ENCODE measurements around the gene CAMSAP2.

Gene CAMSAP2

DNA sequence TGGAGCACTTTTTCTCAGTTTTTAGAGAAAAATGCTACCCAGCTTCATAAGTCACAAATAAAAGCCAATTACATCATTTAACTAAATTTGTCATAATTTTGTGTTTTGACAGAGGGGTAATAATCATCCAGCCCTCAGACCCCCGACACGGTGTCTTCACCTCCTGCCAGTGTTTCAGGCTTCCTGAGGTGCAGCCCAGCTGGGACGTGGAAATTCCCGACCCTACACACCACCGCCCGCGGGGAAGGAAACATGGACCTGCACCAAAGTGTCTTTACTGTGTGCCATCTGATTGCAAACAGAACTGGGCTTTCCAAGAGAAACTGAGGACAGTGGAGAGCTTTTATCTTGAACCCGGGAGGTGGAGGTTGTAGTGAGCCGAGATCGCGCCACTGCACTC lies 148.3 kb downstream of the CAMSAP2 start:
- no peak for DNase-seq

DNA sequence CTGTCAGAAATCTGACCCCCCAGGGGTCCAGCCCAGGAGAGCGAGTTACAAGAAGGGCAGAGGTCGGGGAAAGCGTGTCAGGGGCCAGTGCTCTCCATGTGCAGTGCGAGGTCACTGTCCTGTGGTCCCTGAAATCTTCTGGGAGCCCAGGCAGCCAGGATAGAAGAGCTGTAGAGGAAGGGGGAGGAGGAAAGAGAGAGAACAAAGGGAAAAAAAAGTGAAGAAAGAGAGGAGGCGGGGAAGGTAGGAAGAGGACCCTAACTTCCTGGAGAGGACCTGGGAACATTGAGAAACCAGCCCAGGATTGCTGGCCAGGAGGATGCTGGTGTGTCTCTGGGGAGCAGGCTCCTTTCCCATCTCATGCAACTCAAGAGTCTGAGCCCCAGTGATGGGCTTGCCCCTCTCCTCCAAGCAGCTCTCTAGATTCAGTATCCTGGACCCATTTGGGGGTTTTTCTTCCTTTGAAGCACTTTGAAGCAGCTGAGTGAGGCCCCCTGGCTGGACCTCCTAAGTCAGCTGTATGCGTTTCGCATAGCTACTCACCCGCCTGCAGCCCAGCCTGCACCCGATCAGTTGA lies 149.2 kb downstream of the CAMSAP2 start:
- DNase-seq, result no peak

DNA sequence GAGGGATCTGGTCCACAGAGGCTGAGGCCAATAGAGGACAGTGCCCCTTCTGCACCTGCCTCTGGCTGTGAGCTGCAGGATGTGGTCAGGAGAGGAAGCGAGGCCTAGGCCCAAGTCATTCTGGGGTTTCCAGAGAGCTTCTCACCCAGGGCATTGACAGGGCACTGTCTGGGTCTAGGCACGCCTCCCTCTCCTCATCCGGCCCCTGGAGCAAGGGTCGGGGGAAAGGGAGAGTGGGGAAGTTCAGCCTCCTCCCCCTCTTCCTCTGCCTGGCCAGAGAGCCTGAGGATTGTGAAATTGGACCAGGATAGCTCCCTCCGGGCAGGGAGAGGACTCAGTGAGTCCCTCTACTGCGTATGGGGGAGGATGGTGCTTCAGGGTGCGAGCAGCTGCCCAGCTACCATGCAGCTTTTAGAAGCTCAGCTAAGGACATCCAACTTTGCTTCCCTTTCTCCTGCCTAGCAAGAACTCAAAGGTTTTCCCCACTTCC lies 149.7 kb downstream of the CAMSAP2 start:
- peak; percentile 77 for DNase-seq

DNA sequence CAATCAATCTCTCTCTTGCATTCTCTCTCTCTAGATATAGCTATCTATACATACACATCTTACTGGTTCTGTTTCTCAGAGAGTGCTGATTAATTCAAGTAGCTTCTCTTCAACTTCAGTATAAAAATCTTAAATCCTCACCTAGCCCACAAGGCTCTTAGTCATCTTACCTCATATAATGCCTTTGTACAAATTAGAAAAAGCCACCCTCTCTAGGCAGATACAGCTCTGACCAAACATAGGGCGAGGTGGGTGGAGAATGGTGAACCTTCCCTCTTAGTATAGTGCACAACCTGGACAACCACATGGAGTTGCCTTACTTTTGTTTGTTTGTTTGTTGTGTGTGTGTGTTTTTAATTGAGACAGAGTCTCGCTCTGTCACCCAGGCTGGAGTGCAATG lies 150.9 kb downstream of the CAMSAP2 start:
- no peak for DNase-seq

DNA sequence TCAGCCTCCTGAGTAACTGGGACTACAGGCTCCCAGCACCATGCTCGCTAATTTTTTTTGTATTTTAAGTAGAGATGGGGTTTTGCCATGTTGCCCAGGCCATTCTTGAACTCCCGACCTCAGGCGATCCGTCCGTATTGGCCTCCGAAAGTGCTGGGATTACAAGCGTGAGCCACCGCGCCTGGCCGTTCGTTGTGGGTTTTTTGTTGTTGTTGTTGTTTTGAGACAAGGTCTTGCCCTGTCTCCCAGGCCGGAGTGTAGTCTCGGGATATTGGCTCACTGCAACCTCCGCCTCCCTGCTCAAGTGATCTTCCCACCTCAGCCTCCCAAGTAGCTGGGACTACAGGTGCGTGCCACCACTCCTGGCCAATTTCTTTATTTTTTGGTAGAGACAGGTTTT lies 151.3 kb downstream of the CAMSAP2 start:
- no peak for DNase-seq

DNA sequence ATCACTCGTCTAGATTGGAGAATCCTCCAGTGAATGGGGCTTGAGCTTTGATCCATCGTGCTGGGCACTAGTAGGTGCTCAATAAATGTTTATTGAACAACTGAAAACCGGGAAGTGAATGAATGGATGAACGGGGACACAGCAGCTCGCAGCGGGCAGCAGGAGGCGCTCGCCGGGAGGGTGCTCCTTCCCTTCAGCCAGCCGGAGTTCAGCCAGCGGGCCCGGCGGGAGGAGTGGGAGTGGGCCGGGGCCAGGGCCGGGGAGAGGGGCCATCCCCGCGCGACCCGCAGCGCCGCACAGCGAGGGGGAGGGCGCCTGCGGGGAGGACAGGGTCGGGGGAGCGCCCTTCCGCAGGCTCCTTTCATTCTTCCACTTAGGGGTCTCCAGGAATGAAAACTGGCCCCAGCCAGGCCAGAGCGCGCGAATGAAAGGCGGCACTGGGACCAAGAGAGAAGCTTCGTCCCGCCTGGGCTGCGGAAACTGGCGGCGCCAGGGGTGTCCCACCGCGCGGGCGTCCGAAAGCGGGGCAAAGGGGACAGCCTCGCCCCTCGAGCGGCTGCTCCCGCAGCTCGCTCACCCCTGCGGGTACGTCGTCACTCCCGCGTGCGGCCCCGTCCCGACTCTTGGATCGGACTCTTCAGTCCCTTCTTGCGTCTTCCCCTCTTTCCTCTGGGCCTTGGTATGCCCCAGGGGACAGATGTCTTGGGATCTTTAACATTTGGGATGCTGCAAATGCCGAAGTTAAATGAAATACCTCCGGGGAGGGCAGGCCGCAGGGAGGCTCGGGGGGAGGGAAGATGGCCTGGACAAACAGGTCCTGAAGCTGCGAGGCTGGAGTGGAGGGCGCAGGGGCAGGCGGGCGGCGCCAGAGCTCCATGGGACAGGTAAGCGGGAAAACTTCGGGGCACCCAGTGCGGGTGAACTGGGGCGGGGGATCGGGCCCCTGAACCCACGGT lies 152.4 kb downstream of the CAMSAP2 start:
- peak; percentile 18 for DNase-seq

DNA sequence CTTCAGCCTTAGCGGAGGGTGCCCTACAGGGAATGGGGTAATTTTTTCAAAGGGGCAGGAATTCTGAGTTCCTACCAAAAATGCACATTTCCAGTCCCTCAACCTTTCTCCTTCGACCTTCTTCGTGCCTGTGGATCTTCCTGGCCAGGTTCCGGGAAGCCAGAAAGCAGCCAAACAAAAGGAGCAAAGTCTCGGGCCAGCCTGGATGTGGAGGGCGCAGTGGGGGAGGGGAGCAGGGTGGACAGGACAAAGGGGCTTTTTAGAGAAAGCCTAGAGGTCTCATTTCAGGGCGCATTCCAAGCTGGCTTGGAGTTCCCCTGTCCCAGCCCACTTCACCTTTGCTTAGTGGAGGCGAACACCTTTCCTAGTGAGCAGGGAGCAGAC lies 153.1 kb downstream of the CAMSAP2 start:
- DNase-seq, result no peak

DNA sequence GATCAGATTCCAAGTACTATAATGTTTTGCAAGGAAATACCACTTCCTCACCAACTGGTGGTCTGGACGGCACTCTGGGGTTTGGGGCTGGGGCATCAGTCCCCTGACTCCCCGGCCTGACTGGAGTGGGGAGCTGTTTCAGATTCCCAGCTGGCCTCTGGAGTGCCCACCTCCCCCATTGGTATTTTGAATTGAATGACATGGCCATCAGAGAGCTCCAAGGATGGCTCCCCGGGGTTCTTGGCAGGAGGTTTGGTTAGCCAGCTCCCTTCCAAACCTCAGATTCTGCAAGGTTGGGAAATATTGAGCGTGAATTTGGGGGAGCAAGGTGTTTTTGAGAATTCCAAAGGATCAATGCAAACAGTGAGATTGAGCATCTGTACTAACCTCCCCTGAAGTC lies 153.9 kb downstream of the CAMSAP2 start:
- DNase-seq, result no peak

DNA sequence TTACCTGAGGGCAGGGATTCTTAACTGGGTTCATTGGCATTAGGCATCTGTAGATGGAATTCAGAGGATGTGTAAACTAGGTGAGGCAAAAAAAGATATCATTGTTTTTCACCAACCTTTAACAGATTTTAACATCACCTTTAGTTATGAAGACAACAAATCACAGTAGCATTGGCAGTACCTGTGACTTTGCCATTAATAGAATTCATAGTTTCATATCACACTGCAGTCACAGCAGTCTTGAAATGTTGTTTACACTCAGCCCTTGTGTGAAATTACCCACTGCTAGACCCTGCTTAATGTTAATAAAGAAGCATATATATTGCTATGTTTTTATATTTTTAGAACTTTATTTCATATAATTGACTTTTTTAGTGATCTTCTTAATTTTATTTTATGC lies 154.3 kb downstream of the CAMSAP2 start:
- no peak for DNase-seq

DNA sequence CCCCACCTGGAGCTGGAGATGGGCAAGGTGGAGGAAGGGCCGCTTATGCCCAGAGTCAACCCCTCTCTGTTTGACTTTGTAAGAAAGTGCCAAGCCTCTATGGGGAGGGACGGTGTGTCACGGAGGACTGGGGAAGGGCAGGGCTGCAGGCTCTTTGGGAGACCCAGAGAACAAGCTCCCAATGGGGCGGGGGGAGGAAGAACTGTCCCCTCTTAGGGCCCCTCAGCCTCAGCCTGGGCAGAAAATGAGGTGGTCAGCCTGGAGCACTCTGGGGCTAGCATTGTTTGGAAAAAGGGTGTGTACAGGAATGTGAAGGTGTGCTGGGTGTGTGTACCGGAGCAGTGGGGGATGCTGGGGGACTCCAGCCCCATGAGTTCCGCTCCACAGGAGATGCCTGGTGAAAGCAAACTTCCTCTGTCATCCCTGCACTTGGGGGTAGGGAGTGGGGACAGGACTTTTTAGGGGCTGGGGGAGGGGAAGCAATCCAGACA lies 154.8 kb downstream of the CAMSAP2 start:
- DNase-seq, result no peak

DNA sequence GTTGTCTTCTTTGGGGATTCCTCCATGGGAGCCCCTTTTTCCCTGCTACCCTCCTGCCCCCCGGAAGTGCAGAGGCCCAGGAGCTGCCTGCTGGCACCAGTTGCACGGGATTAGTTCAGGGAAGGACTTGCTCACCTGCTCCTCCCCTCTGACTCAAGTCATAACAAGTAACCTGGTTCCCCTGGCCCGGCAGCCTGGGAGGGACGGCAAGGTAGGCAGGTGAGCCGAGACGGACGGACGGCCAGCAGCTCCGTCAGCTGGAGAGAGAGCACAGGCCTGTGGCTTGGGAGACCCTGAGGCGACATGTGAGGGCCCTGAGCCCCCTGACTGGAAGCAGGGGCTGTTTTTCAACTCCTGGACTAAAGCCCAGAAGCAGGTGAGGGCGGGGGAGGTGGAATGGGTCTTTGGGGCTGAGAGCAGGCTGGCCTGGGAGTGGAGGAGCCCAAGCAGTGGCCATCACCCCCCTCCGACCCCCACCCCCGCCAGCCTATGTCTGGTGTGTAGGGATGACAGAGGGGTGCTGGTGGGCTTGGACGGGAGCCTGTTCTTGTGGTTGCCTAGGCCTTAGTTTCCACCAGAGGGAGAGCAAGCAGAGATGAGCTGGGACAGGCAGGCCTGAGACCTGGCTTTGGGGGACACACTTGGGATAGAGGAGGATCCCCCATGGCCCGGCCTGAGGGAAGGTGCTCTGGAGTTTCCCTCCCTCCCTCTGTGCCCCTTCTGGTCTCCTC lies 156.2 kb downstream of the CAMSAP2 start, which contains the start of gene INAVA:
INAVA (plus strand) TSS at position 189 of the 731 bp plus-strand sequence. CDS start 3,501 bp downstream, outside the sequence.
- no peak for DNase-seq

DNA sequence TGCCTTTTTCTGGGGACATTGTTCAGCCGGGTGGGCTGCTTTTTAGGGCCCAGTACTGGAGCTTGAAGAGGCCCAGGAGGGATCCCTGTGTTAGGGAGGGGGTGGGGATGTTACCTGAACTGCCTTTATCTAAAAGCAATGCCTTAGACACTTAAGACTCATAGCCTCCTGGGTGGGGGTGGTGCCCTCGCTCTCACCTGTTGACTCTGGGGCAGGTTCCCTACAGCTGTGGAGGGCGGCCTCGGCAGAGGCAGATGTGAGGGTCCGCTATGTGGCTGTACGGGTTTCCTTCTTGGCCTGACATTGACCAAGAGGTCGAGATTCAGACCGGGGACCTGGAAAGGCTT lies 156.7 kb downstream of the CAMSAP2 start:
- DNase-seq, result no peak

DNA sequence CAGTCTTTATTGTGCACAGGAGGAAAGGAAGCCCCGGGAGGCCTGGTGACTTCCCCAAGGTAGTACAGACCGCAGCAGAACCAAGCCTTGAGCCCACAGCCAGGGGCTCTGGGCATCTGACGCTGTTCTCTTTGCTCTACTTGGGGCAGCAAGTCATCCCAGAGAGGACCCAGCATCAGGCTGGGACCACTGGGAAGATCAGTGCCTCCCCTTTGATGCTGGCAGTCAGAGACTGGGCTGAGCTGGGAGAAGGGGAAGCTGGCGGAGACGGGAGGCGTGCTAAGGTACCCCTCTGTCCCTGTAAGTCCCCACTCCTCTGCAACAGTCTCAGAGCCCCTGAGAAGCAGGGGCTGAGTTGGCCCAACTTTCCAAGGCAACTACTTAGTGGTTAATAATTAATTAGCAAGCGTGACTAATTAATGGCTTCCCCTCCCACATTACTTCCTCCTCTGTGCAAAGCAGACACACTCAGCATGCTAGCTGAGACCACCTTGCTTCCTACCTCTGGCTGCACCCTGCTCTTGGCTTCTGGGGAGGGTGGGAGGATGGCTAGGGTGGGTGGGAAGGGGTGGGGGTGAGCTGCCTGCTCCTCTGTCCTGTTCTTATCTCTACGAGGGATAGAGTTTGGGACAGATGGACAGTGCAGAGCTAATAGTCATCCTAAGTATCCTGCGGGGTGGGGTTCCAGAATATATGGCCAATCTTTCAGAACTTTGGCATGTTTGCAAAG lies 157.3 kb downstream of the CAMSAP2 start:
- no peak for DNase-seq

DNA sequence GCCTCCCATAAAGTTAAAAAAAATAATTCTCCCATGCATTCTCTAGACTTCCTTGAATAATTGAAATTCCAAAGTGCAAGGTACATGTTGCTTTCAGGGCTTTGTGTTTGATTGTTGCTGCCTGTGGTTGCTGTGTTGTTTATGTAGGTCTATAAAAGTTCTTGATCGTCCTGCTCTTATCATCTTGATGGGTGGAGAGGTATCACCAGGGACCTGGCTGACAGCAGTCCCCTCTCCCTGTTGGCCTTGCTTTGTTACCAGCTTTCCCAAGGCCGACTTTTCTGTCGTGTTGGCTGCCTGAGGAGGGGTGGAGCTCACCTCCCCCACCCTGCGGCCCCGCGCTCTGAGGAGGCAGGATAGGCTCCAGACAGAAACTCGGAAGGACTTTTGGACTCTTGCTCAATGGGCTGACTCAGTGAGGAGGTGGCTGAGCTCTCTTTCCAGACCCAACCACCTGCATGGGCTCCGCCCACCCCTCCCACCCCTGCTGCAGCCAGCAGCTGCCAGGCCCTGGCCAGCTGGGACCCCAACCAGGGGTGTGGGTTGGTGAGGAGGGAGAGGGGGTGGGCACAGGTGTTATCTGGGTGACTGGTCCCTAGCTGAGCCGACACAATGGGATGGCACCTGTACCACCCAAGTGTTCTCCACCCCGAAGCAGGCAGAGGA lies 158.0 kb downstream of the CAMSAP2 start:
- DNase-seq, result no peak

DNA sequence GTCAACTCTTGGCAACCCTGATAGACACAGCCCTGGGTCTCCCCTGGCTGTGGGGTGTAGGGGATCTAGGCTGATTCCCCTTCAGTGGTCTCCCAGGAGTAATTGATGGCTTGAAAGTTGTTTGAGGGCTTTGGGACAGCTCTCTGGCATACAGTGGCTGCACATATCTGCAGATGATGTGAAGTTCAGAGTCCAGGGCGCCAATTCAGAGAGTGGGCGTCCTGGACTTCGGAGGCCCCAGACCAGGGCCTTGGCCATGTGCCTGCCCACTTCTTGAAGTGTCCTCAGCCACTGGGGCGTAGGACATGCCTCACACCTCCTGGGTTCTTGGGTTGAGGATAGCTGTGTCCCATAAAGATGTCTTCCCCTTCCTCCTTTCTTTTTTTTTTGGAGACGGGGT lies 158.6 kb downstream of the CAMSAP2 start:
- DNase-seq, result no peak

DNA sequence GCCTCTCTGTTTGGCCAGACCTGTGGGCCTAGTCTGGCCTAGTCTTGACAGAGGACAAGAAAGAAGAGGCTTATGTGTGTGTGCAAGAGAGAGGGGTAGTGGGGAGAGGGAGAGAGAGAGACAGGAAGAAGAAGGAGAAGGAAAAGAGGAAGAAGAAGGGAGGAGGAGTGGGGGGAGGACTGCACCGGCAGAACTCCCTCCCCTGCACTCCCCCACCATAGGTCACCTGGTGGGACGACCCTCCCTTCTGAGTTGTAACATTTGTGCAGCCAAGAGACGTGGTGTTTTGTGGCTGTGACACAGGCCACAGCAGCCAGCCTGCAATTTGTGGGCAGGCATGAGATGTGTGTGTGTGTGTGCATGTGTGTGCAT lies 160.3 kb downstream of the CAMSAP2 start:
- no peak for DNase-seq

DNA sequence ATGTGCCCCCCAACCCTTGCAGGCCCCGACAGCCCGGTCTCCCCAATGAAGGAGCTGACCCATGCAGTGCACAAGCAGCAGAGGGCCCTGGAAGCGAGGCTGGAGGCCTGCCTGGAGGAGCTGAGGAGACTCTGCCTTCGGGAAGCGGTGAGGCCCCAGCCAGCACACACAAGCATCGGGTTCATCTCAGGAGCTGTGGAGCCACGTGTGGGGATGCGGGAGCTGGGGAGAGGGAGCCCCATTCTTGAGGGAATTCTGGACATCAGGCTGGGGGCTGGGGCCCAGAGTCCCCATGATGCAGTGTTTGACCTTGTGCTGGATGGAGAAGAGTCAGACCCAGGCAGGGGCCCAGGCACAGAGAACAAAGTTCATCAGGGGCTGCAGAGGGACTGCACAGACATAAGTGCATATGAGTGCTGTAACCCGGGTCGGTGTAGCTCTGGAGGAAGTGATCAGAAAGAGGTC lies 160.8 kb downstream of the CAMSAP2 start:
- no peak for DNase-seq

DNA sequence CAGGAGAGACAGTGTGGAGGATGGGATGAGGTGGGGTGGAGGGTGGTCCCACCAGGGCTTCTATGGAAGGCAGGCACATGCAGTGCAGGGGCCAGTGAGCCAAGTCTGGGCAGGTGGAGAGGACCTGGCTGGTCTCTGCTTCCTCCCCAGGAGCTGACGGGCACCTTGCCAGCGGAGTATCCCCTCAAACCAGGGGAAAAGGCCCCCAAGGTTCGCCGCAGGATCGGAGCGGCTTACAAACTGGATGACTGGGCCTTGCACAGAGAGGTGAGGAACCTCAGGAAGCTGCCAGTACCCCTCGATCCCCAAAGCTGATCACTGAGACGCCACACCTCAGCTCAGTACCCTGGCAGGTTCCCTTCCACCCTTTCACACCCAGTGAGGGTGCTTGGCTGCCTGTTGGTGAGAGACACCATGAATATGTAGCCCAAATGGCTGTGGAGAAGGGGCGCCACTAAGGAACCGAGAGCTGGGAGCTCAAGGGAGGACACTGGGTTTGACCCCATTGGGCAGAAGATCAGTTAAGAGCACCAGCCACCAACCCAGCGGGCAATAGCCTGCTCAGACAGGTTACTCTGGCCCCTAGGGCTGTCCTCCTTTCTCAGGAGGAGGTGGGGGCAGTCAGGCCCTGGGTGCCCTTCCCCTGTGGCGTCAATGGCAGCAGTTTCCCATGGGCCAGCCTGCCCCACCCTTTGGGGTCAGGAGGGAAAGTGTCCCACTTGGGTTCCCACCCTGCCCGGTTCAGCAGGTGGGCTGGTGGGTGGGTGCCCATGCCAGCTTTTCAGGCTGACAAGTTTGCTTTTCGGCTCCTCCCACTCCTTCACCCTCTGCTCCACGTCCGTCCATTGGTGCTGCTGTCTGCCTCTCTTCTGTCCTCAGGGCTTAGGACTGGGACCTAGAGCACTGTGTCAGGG lies 161.5 kb downstream of the CAMSAP2 start:
- DNase-seq, result no peak

DNA sequence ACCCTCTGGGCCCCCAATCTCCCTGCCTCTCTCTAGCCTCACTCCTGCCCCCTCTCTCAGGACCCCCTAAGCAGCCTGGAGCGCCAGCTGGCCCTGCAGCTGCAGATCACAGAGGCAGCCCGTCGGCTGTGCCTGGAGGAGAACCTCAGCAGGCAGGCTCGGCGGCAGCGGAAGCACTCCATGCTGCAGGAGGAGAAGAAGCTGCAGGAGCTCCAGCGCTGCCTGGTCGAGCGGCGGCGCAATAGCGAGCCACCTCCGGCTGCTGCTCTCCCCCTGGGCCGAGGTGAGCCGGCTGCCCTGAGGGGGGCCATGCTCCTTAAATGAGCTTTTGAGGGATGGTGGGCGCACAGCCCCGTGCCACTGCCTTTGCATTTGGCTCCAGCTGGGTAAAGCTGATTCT lies 162.2 kb downstream of the CAMSAP2 start:
- no peak for DNase-seq

DNA sequence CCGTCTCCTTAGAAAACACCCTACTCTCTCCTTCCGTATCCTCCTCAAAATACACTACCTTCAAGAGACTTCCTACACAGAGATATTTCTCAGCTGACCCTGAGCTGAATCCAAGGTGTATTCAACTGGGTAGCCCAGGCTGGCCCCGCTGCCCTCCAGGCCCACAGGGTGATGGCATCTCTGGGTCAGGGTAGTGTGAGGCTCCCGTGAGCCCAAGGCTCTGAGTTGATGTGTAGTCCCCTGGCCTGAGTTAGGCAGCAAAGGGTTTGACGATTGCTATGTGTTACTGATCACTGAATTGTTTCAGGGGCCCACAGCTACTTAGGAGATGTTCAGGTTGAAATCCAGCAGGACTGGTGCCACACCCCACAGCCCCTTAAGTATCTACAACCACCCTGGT lies 162.7 kb downstream of the CAMSAP2 start:
- no peak for DNase-seq

Data from CD4-positive, alpha-beta T cell treated with Interleukin-10 for 1 hour (primary cell).